Head of caudate nucleus (tissue), 42 donors: Measurements from ENCODE around the gene SELENOW.
"Not testable (repeated sequence)": the region's sequence is repeated elsewhere in the genome, so short reads cannot be mapped to it uniquely, and the experiment has no call there.

Experiments
- DNase-seq, 42 donors: peaks; one replicate each; pipeline versions ENCODE4 v3.0.0 to v3.0.0-alpha.2; 2020 to 2021; ENCODE audit warnings: mixed read lengths in 7 of 42
- intact Hi-C: fragments of 100-400 bp; cut with DNase I; formaldehyde crosslinking; loops from one replicate; pipeline ENCODE4 v1.15.0; 2022

SELENOW gene

GRCh38 chr19:47777245-47778048 lies 1.1 kb upstream of the SELENOW start:
- intact Hi-C loops, DNase-seq: not testable (repeated sequence)

DNA sequence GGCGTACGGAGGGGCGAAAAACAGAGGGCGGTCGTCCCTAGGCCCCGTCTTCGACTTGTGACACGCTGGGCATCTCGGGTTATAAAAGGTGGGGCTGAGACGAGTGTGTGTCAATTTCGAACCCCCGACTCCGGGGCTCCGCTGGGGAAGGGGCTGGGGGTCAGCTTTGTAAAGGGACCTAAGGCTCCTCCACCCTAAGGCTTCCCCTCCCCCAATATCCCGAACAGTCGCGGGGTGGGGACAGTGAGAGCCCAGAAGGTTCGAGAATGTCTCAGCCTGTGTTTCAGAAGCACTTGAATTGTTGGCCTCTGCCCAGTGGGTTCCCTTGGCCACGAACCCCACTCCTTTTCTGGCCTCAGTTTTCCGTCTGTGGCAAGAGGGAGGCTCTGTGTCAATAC lies 450 bp downstream of the SELENOW start:
- peak in 41 of 42 donors; percentile 24 to 86 (median 60) for DNase-seq
- intact Hi-C loops, result no loop called here

DNA sequence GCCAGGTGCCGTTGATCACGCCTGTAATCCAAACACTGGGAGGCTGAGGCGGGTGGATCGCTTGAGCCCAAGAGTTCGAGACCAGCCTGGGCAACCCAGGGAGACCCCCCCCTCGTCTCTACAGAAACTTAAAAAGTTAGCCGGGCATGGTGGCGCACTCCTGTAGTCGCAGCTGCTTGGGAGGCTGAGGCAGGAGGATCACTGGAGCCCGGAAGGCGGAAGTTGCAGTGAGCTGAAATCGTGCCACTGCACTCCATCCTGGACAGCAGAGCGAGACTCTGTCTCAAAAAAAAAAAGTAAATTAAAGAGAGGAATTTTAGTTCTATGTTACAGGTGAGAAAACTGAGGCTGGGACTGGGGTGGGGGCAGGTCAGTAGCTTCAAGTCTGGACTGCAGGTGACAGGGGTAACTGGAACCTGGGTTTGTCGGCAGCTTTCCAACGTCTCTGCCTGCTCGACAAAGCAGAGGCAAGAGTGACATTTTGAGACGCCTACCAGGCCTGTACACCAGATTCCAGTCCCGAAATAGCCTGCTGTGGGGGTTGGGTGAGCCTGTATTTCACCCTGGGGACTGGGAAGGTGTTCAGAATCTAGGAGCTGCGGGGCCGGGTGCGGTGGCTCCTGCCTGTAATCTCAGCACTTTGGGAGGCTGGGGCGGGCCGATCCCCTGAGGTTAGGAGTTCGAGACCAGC lies 1.2 kb downstream of the SELENOW start:
- DNase-seq, result peak; percentile 50 to 91 (median 79)
- intact Hi-C loops, result no loop called here

DNA sequence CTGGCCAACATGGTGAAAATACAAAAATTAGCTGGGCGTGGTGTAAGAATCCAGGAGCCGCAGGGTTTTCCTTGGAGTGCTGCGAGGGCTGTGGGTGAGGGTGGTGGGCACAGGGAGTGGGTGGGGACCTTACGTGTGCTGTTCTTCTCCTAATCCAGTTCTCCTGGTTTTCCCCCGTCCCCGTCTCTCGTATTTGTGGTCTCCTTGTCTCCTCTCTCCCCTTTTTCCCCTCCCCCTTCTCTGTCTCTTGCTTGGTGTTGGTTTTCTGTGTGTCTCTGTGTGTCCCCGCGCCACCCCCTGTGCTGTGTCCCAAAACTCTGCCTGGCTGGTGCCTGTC lies 1.7 kb downstream of the SELENOW start:
- no peak for DNase-seq
- intact Hi-C loops, result no loop called here

DNA sequence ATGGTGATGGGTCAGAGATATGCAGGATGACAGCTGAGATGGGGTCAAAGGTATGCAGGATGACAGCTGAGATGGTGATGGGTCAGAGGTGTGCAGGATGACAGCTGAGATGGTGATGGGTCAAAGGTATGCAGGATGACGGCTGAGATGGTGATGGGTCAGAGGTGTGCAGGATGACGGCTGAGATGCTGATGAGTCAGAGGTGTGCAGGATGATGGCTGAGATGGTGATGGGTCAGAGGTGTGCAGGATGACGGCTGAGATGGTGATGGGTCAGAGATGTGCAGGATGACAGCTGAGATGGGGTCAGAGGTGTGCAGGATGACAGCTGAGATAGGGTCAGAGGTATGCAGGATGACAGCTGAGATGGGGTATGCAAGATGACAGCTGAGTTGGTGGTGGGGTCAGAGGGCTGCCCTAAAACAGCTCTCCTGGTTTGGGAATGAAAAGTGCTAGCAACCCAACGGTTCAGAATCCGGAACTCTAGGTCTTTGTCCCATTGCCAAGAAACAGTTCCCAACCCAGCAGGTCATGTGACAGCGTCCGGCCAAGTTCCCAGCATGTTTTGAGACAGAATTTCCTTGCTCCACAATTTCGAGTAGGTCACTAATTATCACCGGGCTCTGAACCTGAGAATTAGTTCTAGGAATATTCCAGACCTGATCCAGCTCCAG lies 3.2 kb downstream of the SELENOW start:
- intact Hi-C loops, result no loop called here
- DNase-seq, result peak in 40 of 42 donors; percentile 33 to 89 (median 68)

- no peak for DNase-seq
- intact Hi-C loops, result no loop called here
Measured at GRCh38 chr19:47786566-47786965, 8.1 kb downstream of the SELENOW start.

DNA sequence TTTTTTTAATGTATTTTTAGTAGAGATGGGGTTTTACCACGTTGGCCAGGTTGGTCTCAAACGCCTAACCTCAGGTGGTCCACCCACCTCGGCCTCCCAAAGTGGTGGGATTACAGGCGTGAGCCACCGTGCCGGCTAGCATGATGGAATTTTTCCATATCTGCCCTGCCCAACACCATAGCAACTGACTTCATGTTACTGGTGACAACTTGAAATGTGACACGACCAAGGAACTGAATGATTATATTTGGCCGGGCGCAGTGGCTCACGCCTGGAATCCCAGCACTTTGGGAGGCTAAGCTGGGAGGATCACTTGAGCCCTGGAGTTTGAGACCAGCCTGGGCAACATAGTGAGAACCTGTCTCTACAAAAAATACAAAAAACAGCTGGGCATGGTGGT lies 8.8 kb downstream of the SELENOW start:
- intact Hi-C loops, DNase-seq: not testable (repeated sequence)

GRCh38 chr19:47789811-47790210 lies 11.3 kb downstream of the SELENOW start:
- DNase-seq, intact Hi-C loops: not testable (repeated sequence)

DNA sequence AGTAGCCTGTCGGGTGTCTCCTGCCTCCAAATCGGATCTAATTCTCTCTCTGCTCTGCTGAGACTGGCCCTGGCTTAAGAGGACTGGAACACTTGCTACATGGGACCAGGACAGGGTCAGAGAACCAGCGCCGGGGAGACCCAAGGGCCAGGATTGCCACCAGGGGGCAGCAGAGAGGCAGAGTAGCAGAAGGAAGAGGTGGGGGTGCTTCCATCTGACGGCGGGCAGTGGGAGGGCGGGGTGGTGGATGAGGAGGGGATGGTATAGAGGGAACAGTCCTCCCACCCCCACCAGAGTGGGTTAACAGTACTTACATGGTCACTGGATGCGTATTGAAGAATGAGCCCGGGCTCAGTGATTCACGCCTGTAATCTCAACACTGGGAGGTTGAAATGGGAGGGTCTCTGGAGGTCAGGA lies 11.9 kb downstream of the SELENOW start:
- intact Hi-C loops, result no loop called here
- DNase-seq, result peak; percentile 75 to 96 (median 87)

DNA sequence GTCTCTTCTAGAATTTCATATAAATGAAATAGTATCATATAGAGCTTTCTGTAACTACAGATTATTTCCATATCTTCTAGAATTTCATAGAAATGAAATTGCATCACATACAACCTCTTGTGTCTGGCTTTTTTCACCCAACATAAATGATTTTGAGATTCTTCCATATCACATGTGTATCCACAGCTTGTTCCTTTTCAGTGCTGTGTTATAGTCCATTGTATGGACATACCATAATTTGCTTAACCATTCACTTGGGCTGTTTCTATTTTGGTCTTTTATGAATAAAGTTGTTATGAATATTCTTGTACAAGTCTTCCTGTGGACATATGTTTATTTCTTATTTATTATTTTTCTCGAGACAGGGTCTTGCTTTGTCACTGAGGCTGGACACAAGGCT lies 14.1 kb downstream of the SELENOW start:
- no peak for DNase-seq
- intact Hi-C loops, result no loop called here

- intact Hi-C loops, result no loop called here
Measured at GRCh38 chr19:47794526-47794925, 16.0 kb downstream of the SELENOW start.

DNA sequence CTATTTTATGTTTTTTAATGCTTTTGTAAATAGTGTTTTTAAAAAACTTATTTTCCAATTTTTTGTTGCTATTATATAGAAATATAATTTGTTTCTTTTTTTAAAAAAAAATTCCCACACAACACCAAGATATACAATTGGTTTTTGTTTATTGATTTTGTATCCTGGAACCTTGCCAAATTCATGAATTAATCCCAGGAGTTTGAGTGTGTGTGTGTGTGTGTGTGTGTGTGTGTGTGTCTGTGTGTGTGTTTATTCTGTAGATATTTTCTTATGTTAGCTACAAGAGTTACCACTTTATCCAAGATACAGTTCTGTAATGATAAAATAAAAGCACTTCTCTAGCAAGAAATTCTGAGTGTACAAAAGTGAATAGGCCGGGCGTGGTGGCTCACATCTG lies 18.3 kb downstream of the SELENOW start:
- DNase-seq, result no peak
- intact Hi-C loops, result no loop called here

More at GRCh38 chr19:47794526-47794925, 16.0 kb downstream of the SELENOW start:
- no peak for DNase-seq

DNA sequence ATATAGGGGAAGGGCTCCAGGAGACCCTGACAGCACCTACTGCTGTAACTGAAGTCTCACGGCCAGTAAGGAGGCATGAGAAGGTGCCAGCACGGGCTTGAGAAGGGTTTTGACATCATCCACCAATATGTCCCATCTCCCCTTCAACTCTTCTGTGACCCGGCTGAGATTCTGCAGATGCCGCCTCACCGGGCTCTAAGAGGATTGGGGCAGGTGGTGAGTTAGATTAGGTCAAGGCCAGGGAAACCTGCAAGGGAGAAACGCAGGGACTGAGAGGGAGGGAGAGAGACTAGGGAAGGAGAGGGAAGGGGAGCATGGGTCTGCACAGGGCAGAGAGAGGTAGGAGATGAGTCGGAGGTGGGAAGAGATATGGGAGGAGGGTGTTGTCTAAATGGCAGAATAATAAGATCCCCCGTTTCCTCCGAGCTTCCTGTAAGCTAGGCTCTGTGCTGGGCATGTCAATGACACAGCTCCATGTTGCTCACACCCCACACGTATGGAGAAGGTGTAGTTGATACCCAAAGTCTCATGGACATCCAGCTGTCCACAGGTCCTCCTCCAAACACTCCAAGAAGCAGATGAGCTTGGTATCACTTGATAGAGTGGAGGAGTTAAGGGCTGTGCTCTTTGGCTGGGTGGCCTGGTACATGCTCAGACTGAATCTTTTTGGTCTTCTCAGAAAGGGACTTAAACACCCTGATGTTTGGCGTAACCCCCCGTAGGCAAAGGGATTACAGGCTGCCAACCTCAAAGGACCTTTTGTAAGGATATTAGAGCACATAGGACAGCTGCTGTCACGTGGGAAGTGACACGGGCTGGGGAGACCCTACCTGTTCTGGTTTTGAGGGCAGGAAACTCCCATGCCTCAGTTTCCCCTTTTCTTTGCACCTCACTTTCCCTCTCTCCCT lies 19.7 kb downstream of the SELENOW start:
- DNase-seq, result no peak
- intact Hi-C loops, result no loop called here

DNA sequence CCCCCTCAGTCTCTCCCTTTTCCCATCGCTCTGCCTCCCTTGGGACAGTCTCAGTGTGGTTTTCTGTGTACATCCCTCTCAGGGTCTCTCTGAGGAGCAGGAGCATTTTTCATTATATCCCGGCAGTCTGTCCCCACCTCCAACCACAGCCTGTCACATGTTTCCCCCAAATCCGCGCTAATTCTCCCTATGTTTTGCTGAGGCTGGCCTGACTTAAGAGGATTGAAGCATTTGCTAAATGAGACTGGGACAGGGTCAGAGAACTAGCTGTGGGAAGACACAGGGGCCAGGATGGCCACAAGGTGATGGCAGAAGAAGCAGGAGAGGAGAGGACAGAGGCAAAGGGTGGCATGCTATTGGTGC lies 20.4 kb downstream of the SELENOW start:
- DNase-seq, result no peak
- intact Hi-C loops, result no loop called here

GRCh38 chr19:47801270-47801669 lies 22.8 kb downstream of the SELENOW start:
- intact Hi-C loops, result no loop called here
- no peak for DNase-seq

DNA sequence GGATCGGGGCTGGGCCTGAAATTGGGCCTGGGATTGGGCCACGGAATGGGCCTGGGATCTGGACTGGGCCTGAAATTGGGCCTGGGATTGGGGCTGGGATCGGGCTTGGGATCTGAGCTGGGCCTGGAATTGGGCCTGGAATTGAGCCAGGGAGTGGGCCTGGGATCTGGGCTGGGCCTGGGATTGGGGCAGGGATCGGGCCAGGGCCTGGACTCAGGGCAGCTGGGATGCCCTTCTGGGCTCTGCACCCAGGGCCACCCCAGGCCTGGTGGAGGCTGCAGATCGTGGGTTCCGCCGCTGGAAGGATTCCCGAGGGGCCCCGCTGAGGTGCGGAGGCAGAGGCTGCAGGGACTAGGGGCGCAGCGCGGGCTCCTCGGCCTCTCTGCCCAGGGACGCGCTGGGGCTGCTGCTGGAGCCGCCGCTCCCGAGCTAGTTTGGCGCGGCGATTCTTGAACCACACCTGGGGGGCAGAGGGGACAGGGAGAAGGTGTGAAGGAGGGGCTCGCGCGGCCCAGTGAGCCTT lies 24.1 kb downstream of the SELENOW start:
- no peak for DNase-seq
- intact Hi-C loops, result no loop called here

- DNase-seq, intact Hi-C loops: not testable (repeated sequence)
Measured at GRCh38 chr19:47803148-47803547, 24.6 kb downstream of the SELENOW start.

DNA sequence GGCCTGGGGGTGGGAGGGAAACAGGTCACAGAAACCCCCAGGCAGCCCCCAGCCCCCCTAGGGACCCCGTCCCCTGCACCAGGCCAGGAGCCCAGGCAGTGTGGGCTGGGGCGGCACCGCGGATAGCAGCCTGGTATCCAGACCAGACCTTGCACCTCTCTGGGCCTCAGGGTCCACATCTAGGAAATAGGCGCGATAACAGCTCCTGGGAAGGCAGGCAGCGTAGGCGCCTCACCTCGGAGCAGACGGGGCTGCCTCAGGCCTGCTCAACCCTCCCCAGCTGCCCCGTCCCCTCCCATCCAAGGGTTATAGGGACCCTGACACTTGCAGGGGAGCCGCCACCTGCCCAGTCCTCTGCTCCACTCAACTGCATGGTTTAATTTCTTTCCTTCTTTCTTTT lies 25.2 kb downstream of the SELENOW start:
- intact Hi-C loops, DNase-seq: not testable (repeated sequence)

DNA sequence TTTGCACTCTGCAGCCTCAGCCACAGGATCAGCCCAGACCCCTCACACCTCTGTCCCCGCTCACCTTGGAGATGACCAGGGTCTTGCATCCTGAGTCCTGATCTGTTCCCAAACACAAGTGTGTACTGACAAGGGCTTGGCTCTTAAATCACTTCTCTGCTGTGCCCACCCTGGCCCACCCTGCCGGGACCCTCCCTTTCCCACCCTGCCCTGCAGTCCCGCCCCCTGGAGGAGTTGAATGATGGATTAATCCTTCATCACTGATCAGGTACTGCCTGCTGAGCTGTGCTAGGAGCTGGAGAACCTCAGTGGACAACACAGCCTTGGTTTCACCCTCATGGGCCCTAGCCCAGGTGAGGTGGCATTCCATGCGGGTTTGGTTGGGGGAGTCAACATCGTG lies 25.9 kb downstream of the SELENOW start, which contains the start of gene TPRX1:
Gene TPRX1, minus strand, starts transcription at position 101 of the 400 bp plus-strand sequence. Its CDS starts 12 bp downstream, at position 89.
- DNase-seq, intact Hi-C loops: not testable (repeated sequence)
